AG09309 (cell line): Measurements from ENCODE around the gene UBE2K.
A peak's percentile ranks its signal among the peaks of the same experiment; 100 is the strongest.

ENCODE experiments used
- DNase-seq: peaks from one replicate; pipeline ENCODE4 v3.0.0-alpha.2; 2010; ENCODE audit warnings: low read depth
- H3K4me3 ChIP-seq: 2 replicates; pipeline ENCODE4 v1.5.1; 2011; ENCODE audit warnings: mild to moderate bottlenecking, low read depth, low read length, moderate library complexity; ENCODE audit not compliant: control insufficient read depth
- TF ChIP-seq, protein P1 (sequence below): IDR thresholded peaks from 2 replicates; pipeline ENCODE4 v1.5.1; 2011; ENCODE audit warnings: mild to moderate bottlenecking, low read depth, low read length, inconsistent platforms; ENCODE audit not compliant: insufficient read depth, control insufficient read depth; ENCODE audit errors: missing control alignments

The UBE2K gene

DNA sequence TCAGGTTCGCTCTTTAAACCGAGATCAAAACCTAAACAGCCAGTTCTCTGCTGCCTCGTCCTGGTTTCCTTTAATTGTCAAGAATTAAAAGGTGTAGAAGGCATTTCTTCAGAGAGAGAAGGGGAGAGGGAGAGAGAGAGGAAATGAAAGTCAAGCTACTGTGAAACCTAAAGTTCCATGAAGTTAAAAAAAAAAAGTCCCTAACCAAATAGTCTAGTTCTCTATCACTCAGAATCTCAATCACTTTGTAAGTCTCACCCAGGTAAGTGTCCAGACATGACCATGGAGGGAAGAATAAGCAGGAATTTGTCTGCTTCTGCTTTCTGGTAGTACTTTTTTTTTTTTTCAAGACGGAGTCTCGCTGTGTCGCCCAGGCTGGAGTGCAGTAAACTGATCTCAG lies 40.5 kb upstream of the UBE2K start:
- no peak overlapping the region for H3K4me3 ChIP-seq
- DNase-seq: no peak

DNA sequence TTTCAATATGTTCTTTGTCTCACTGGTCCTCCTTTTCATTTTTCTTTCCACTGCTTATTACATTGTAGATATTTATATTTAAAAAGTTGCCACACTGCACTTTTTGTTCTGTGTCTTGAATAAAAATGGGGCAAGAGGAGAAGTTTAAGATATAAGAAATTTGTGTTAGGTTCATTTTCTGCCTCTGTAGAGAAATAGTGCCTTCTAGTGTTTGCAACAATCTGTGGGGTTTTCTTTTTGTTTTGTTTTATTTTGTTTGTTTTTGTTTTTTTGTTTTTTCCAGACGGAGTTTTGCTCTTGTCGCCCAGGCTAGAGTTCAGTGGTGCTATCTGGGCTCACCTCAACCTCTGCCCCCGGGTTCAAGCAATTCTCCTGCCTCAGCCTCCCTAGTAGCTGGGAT lies 39.2 kb upstream of the UBE2K start:
- no peak overlapping the region for H3K4me3 ChIP-seq
- TF ChIP-seq, protein P1, sequence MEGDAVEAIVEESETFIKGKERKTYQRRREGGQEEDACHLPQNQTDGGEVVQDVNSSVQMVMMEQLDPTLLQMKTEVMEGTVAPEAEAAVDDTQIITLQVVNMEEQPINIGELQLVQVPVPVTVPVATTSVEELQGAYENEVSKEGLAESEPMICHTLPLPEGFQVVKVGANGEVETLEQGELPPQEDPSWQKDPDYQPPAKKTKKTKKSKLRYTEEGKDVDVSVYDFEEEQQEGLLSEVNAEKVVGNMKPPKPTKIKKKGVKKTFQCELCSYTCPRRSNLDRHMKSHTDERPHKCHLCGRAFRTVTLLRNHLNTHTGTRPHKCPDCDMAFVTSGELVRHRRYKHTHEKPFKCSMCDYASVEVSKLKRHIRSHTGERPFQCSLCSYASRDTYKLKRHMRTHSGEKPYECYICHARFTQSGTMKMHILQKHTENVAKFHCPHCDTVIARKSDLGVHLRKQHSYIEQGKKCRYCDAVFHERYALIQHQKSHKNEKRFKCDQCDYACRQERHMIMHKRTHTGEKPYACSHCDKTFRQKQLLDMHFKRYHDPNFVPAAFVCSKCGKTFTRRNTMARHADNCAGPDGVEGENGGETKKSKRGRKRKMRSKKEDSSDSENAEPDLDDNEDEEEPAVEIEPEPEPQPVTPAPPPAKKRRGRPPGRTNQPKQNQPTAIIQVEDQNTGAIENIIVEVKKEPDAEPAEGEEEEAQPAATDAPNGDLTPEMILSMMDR: peak; percentile 42
- no peak for DNase-seq

More for the DNA sequence above, 40.5 kb upstream of the UBE2K start:
- TF ChIP-seq, protein P1: no peak

DNA sequence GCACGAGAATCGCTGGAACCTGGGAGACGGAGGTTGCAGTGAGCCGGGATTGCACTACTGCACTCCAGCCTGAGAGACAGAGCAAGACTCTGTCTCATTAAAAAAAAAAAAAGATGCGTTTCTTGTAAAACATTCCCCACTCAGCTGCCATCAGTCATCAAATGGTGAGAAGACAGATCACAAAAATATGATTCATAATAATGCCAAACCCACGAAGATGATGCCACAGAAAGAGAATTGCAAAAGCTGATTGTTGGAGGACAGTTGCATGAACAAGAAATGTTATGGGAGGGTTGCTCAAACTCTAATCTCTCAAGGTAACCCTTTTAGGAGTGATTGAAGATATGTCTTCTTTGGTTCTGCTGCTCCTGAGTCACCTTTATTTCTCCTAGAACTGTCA lies 37.9 kb upstream of the UBE2K start:
- TF ChIP-seq, protein P1: no peak
- H3K4me3 ChIP-seq: no peak overlapping the region
- no peak for DNase-seq

DNA sequence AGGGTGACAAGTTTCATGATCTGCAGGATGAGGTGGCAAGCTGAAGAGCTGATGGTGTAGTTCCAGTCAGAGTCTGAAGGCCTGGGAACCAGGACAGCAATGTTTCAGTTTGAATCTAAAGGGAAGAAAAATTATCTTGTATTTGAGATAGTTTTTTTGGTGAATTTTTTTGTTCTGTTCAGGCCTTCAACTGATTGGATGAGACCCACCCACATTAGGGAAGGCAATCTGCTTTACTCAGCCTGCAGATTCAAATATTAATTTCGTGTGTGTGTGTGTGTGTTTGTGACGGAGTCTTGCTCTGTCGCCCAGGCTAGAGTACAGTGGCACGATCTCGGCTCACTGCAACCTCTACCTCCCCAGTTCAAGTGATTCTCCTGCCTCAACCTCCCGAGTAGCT lies 37.2 kb upstream of the UBE2K start:
- TF ChIP-seq, protein P1: no peak
- DNase-seq: no peak
- H3K4me3 ChIP-seq: no peak overlapping the region

DNA sequence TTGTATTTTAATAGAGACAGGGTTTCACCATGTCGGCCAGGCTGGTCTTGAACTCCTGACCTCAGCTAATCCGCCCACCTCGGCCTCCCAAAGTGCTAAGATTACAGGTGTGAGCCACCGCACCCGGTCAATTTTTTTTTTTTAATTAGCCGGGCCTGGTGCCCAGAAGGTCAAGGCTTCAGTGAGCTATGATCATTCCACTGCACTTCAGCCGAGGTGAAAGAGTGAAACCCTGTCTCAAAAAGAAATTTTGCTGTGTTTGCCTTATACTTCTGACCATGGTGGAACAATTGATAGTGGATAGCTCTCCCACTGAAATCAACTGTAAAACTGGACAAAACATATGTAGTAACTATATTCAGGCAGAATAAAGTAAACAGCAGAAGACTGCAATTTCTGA lies 35.3 kb upstream of the UBE2K start:
- DNase-seq: no peak
- no peak overlapping the region for H3K4me3 ChIP-seq
- TF ChIP-seq, protein P1: no peak

DNA sequence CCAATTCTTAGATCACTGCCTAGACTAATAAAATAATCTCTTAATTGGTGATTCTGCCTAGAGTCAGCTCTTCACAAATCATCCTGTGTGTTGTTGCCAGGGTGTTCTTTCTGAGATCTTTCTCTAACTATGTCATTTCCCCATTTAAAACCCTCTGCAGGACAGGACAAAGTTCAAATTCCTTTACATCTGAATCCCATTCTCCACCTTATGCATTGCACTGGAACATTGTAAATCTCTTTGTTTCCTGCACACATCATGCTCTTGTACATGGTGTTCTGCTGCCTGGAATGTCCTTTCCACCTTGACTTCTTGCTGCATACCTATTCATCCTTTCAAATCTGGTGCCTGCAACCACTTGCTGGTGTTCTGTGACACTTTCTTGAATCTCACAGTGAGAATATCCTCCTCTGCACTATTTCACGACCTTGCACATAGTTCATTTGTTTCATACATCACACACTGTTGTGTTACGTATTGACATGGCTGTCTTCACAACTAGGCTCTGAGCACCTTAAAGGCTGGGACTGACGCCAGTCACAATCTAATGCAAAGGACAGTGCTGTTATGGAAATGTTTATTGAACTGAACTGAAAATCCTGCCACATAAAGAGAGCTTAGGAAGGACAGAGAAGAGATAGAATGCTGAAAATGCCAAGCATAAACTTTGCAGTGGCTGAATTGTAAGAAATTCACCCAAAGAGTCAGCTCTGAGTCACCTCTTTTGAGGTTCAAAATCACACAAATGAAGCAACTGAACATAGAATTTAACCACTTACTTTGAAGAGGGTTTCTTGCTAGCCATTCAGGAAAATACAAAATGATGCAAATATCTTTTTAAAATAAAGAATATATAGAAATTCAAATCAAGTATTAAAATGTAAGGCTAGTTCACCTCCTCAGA lies 32.9 kb upstream of the UBE2K start:
- TF ChIP-seq, protein P1: no peak
- H3K4me3 ChIP-seq: no peak overlapping the region
- no peak for DNase-seq
